ENCODE data around the gene SPATA2.

DNA sequence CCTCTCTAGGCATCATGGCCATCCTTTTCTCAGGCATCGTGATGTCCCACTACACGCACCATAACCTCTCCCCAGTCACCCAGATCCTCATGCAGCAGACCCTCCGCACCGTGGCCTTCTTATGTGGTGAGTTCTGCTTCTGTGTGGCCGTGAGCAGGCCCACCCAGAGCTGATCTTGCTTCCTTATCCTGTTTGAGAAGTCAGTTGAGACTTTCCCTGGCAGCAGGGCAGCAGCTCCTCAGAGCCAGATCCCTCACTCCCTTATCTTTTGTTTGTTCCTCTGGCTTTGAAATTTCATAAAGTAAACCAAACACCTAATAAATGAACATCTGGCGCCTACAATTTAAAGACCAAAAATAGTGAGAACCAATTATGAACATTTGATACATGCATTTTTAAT lies 40.6 kb downstream of the SPATA2 start:
- TF ChIP-seq, protein P1, sequence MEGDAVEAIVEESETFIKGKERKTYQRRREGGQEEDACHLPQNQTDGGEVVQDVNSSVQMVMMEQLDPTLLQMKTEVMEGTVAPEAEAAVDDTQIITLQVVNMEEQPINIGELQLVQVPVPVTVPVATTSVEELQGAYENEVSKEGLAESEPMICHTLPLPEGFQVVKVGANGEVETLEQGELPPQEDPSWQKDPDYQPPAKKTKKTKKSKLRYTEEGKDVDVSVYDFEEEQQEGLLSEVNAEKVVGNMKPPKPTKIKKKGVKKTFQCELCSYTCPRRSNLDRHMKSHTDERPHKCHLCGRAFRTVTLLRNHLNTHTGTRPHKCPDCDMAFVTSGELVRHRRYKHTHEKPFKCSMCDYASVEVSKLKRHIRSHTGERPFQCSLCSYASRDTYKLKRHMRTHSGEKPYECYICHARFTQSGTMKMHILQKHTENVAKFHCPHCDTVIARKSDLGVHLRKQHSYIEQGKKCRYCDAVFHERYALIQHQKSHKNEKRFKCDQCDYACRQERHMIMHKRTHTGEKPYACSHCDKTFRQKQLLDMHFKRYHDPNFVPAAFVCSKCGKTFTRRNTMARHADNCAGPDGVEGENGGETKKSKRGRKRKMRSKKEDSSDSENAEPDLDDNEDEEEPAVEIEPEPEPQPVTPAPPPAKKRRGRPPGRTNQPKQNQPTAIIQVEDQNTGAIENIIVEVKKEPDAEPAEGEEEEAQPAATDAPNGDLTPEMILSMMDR (conservative IDR thresholded peaks at IDR 0.05), result no peak
- no peak for TF ChIP-seq ZFX (IDR thresholded peaks at IDR 0.05)

All from C4-2B (cell line).